Measurements from ENCODE around the gene ZMAT5.

DNA sequence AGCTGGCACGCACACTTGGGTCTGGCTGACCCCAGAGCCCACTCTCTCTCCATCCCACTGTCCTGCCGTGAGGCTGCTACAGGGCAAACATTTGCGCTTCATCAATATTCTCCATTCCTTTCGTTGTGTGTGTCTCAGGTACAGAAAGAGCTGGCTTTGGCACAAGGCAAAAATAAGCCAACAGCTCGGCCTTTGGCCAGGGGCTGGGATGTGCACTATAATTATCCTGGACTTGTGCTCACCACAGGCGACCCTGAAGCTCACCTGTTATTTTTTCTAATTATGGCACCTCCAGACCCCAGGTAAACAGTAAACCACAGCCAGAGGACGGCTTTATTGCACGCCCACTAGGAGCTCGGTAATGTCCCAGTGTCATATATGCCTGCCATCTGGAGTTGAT is 10.9 kb downstream of the ZMAT5 start:
- TF ChIP-seq, protein P1, sequence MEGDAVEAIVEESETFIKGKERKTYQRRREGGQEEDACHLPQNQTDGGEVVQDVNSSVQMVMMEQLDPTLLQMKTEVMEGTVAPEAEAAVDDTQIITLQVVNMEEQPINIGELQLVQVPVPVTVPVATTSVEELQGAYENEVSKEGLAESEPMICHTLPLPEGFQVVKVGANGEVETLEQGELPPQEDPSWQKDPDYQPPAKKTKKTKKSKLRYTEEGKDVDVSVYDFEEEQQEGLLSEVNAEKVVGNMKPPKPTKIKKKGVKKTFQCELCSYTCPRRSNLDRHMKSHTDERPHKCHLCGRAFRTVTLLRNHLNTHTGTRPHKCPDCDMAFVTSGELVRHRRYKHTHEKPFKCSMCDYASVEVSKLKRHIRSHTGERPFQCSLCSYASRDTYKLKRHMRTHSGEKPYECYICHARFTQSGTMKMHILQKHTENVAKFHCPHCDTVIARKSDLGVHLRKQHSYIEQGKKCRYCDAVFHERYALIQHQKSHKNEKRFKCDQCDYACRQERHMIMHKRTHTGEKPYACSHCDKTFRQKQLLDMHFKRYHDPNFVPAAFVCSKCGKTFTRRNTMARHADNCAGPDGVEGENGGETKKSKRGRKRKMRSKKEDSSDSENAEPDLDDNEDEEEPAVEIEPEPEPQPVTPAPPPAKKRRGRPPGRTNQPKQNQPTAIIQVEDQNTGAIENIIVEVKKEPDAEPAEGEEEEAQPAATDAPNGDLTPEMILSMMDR (IDR thresholded peaks at IDR 0.05; ENCODE audit: low read length): no peak
- TF ChIP-seq EZH2 (IDR thresholded peaks at IDR 0.05; ENCODE audit: borderline replicate concordance, low read length): no peak

All from OCI-LY1 (cell line).